HG02623 (cell line): Measurements from ENCODE around the gene DIABLO.

Experiments
- ATAC-seq: cut with Tn5 transposase; IDR thresholded peaks from one replicate; pipeline ENCODE4 v1.9.1; 2021; ENCODE audit warnings: moderate library complexity; ENCODE audit not compliant: unreplicated experiment

Gene DIABLO

DNA sequence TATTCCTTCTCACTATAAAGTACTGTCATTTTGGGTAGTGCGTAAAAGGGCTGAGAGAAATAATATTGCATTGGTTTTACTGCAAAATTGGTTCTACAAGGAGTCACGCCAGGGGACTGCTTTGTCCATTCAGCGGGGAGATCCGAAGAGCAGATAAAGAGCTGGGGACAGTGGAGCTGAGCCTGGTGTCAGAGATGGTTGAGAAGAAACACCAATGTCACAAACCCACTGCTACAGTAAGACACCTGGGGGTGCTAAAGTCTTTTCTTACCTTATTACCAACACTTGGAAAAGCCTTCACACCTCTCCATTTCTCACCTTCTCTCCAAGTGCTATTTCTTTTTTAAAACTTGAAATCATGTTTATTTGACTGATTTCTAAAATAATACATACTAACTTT, 66.0 kb downstream of the DIABLO start:
- ATAC-seq, result no peak

DNA sequence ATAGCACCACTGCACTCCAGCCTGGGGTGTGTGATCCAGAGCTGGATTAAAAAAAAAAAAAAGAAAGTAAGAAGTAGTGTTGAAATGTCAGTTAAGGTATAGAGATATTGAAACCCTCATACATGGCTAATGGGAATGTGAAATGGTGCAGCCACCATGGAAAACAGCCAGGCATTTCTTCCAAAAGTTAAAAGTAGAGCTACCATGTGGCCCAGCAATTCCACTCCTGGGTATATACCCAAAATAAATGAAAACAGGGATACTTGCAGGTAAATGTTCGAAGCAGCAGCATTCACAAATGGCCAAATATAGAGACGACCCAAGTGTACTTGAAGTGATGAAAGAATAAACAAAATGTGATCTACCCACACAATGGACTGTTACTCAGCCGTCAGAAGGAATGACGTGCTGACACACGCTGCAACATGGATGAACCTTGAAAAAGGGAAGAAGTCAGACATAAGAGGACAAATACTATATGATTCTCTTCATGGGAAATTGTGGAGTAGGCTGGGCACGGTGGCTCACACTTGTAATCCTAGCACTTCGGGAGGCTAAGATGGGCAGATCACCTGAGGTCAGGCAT, 67.1 kb downstream of the DIABLO start:
- no peak for ATAC-seq
